ENCODE measurements around the gene TBCK.

TBCK gene

GRCh38 chr4:106065018-106065417, 251.0 kb downstream of the TBCK start:
- H3K36me3 ChIP-seq: no peaks in the 10 kb centered on the region
- no peaks in the 10 kb centered on the region for H3K27me3 ChIP-seq
- no peaks in the 10 kb centered on the region for H4K20me1 ChIP-seq
- H3K27ac ChIP-seq: no peak overlapping the region
- no peak for TF ChIP-seq Cebpa-rat (IDR thresholded peaks at IDR 0.05)
- no peak overlapping the region for H3K4me2 ChIP-seq
- H3K9me3 ChIP-seq: peaks cover 4% of the 10 kb centered on the region; the same call in 1 of the 2 replicates
- H3K4me1 ChIP-seq: no peaks in the 10 kb centered on the region
- no peak overlapping the region for H3K4me3 ChIP-seq
- H3K9ac ChIP-seq: no peak overlapping the region

DNA sequence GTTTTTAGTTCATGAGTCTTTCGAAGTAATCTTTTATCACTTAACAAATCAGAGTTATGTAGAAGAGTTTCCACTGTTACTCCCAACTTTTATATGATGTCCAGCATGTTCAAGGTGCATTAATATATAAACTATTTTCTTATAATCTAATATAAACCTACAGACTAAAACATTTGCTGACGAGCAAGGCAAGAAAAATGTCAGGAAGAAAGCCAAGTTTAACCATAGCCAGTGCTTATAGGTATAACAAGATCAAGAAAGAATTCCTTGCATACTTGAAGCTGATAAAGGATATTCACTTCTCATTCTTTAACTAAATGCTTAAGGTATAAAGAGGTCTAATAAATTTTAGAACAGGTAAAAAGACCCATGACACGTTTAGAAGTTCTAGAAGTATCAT, 253.0 kb downstream of the TBCK start:
- no peak overlapping the region for H3K4me3 ChIP-seq
- no peaks in the 10 kb centered on the region for H4K20me1 ChIP-seq
- no peak overlapping the region for H3K9ac ChIP-seq
- no peaks in the 10 kb centered on the region for H3K27me3 ChIP-seq
- H3K4me1 ChIP-seq: no peaks in the 10 kb centered on the region
- no peaks in the 10 kb centered on the region for H3K9me3 ChIP-seq
- H3K36me3 ChIP-seq: no peaks in the 10 kb centered on the region
- no peak overlapping the region for H3K27ac ChIP-seq
- no peak for TF ChIP-seq Cebpa-rat (IDR thresholded peaks at IDR 0.05)
- no peak overlapping the region for H3K4me2 ChIP-seq

GRCh38 chr4:106062452-106062875, 253.5 kb downstream of the TBCK start:
- Histone ChIP-seq H3K27me3 (no peaks in the 10 kb centered on the region), H3K36me3 (no peaks in the 10 kb centered on the region), H3K4me3 (no peak overlapping the region), H3K4me1 (no peaks in the 10 kb centered on the region), H3K27ac (no peak overlapping the region), H4K20me1 (no peaks in the 10 kb centered on the region), H3K4me2 (no peak overlapping the region), H3K9ac (no peak overlapping the region), H3K9me3 (no peaks in the 10 kb centered on the region)
- no peak for TF ChIP-seq Cebpa-rat (IDR thresholded peaks at IDR 0.05)

DNA sequence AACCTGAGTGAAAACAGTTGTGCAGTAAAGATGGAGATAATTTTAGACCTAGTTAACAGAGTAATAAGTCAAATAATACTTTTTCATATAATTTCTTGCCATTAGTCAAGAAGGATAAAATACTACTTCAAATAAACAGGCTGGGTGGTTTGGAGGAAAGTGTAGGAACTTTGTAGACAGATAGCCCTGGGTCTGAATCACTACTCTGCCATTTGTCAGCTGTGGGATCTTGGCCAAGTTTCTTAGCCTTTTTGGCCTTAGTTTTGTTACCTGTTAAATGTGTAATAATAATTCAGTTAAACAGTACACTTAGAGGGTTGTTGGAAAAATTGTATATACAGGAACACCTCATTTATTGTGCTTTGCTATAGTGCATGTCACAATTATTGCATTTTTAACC, 257.1 kb downstream of the TBCK start:
- no peaks in the 10 kb centered on the region for H3K27me3 ChIP-seq
- H3K9me3 ChIP-seq: no peaks in the 10 kb centered on the region
- TF ChIP-seq Cebpa-rat (IDR thresholded peaks at IDR 0.05): no peak
- no peak overlapping the region for H3K4me2 ChIP-seq
- no peaks in the 10 kb centered on the region for H3K36me3 ChIP-seq
- no peaks in the 10 kb centered on the region for H3K4me1 ChIP-seq
- no peak overlapping the region for H3K9ac ChIP-seq
- H3K4me3 ChIP-seq: no peak overlapping the region
- no peaks in the 10 kb centered on the region for H4K20me1 ChIP-seq
- no peak overlapping the region for H3K27ac ChIP-seq

DNA sequence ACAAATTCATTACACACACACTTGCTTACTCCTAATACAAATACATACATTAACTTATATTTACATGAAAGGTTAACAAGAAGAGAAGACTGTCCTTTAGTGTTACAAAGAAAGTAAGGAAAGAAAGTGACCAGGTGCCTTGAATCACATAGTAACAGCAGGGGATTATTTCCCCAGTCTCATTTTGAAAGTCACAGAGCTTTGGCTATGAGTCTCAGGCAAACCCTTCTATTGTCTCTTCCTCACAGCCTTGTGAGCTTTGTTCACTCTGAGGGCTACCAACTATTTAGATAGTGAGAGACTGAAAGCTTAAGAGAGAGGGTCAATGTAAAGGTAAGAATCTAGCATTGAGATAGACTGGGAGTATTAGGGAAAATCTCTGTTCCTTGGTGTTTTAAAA, 259.1 kb downstream of the TBCK start:
- Histone ChIP-seq H3K4me2 (no peak overlapping the region), H3K9me3 (no peaks in the 10 kb centered on the region), H4K20me1 (no peaks in the 10 kb centered on the region), H3K4me3 (no peak overlapping the region), H3K27me3 (no peaks in the 10 kb centered on the region), H3K27ac (no peak overlapping the region), H3K9ac (no peak overlapping the region), H3K36me3 (no peaks in the 10 kb centered on the region), H3K4me1 (no peaks in the 10 kb centered on the region)
- TF ChIP-seq Cebpa-rat (IDR thresholded peaks at IDR 0.05): no peak

- Histone ChIP-seq H3K9ac (no peak overlapping the region), H3K27me3 (no peaks in the 10 kb centered on the region), H3K9me3 (no peaks in the 10 kb centered on the region), H3K4me2 (no peak overlapping the region), H3K4me3 (no peak overlapping the region), H3K36me3 (no peaks in the 10 kb centered on the region), H4K20me1 (no peaks in the 10 kb centered on the region), H3K4me1 (no peaks in the 10 kb centered on the region), H3K27ac (no peak overlapping the region)
- no peak for TF ChIP-seq Cebpa-rat (IDR thresholded peaks at IDR 0.05)
Observed at GRCh38 chr4:106051514-106051913, 264.5 kb downstream of the TBCK start.

- Histone ChIP-seq H3K4me2 (no peak overlapping the region), H4K20me1 (no peaks in the 10 kb centered on the region), H3K4me3 (no peak overlapping the region), H3K27ac (no peak overlapping the region), H3K4me1 (no peaks in the 10 kb centered on the region), H3K9me3 (no peaks in the 10 kb centered on the region), H3K36me3 (0 out of 2 replicates have a peak, but pooled peaks cover 6% of the 10 kb centered on the region), H3K9ac (no peak overlapping the region), H3K27me3 (no peaks in the 10 kb centered on the region)
- no peak for TF ChIP-seq Cebpa-rat (IDR thresholded peaks at IDR 0.05)
Observed at GRCh38 chr4:106049490-106049889, 266.5 kb downstream of the TBCK start.

DNA sequence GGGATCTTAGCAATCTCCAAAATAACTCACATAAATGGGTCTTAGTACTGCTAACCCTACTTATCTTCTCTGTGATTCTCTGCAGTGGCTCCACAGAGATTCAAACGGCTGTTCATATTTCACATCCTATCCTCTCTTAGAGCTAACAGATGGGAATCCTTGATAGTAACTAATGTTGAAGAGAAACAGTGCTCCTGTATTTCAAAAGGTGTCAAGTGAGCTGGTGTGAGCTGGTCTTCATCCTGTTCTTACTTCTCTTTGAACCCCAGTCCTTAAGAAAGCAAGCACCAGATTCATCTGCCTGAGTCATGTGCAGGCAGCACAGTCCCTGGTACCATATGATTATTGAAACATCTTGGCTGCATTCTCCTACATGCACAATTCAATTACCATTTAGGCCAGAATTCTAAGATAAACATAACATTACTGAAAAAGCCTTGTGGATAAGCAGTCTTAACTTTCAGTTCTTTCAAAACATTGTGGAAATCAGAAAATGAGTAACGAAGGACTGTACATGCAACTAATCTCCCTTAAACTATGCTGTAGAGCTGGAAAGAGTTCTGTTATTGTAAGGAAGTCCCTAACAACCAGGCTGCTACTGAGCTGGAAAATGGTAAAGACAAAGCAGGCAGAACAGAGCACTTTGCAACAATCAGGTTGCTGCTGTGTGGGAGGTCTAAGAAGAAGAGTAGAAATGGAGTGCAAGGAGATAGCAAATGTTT, 267.6 kb downstream of the TBCK start:
- no peaks in the 10 kb centered on the region for H4K20me1 ChIP-seq
- TF ChIP-seq Cebpa-rat (IDR thresholded peaks at IDR 0.05): no peak

GRCh38 chr4:106046083-106046482, 269.9 kb downstream of the TBCK start:
- Histone ChIP-seq H3K27me3 (no peaks in the 10 kb centered on the region), H3K36me3 (0 out of 2 replicates have a peak, but pooled peaks cover 6% of the 10 kb centered on the region), H4K20me1 (no peaks in the 10 kb centered on the region), H3K27ac (no peak overlapping the region), H3K4me3 (no peak overlapping the region), H3K4me2 (no peak overlapping the region), H3K9me3 (no peaks in the 10 kb centered on the region), H3K4me1 (no peaks in the 10 kb centered on the region), H3K9ac (no peak overlapping the region)
- no peak for TF ChIP-seq Cebpa-rat (IDR thresholded peaks at IDR 0.05)

More for the DNA sequence above, 267.6 kb downstream of the TBCK start:
- H3K4me2 ChIP-seq: no peak overlapping the region
- H3K4me3 ChIP-seq: no peak overlapping the region
- no peaks in the 10 kb centered on the region for H3K9me3 ChIP-seq
- no peaks in the 10 kb centered on the region for H3K27me3 ChIP-seq
- H3K27ac ChIP-seq: no peak overlapping the region
- no peak overlapping the region for H3K9ac ChIP-seq
- no peaks in the 10 kb centered on the region for H3K4me1 ChIP-seq
- H3K36me3 ChIP-seq: 0 out of 2 replicates have a peak, but pooled peaks cover 6% of the 10 kb centered on the region

DNA sequence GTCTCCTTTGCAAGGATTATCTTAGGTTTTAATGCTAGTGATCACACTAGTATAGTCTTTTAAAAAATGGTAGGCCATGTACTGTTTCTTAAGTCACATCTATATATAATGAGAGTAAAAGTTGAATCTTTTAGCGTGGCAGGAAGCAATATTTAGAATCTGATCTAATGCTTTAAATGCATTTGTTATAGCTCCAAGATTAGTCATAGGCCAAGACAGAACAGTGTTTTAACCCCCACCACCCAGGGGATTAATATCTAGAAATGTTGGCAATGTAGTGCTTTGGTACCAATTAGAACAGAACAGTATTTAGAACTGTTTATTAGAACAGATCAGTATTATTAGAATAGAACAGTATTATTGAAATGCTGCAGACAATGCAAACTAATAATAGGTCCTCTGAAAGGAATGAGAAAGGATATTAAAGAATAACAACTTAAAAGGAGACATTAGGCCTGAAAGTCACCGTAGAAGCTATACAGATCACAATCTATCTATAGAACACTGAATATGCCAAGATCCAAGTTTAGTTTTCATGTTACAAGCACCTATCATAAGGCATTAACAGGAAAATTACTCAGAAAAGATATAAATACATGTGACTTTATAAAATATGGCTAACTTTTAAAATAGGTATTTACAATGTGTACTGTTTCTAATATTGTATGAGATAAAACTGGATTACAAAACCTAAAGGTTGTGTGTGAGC, 274.6 kb downstream of the TBCK start:
- H3K27ac ChIP-seq: no peak overlapping the region
- H3K4me1 ChIP-seq: no peaks in the 10 kb centered on the region
- no peak overlapping the region for H3K9ac ChIP-seq
- H3K27me3 ChIP-seq: no peaks in the 10 kb centered on the region
- H3K9me3 ChIP-seq: no peaks in the 10 kb centered on the region
- 0 out of 2 replicates have a peak, but pooled peaks cover 5% of the 10 kb centered on the region for H3K36me3 ChIP-seq
- TF ChIP-seq Cebpa-rat (IDR thresholded peaks at IDR 0.05): no peak
- no peak overlapping the region for H3K4me3 ChIP-seq
- no peaks in the 10 kb centered on the region for H4K20me1 ChIP-seq
- no peak overlapping the region for H3K4me2 ChIP-seq
